Neural cell (in vitro differentiated cells): ENCODE data around the gene DAGLB. TPM values are rescaled to one million over a fixed set of nuclear protein-coding genes. Genes with fewer than 3 reads are reported as not detected.

Experiments used
- H2AFZ ChIP-seq: fragments of 200-600, 300-800 bp; sonication (generic), shearing (Covaris generic); 2 replicates; pipeline ENCODE4 v1.6.0; 2014; ENCODE audit warnings: low read depth, mild to moderate bottlenecking, antibody characterized with exemption, low read length, moderate library complexity
- H3F3A ChIP-seq: fragments of 200-600 bp; shearing (Covaris generic); 2 replicates; pipeline ENCODE4 v1.6.1; 2016; ENCODE audit warnings: mild to moderate bottlenecking, moderate library complexity, mixed read lengths, antibody characterized with exemption, low read length; ENCODE audit not compliant: insufficient read depth, poor library complexity, severe bottlenecking
- H3K27ac ChIP-seq: fragments of 200-600, 300-800 bp; sonication (generic), shearing (Covaris generic); 2 replicates; pipeline ENCODE4 v1.5.1; 2014; ENCODE audit warnings: mild to moderate bottlenecking, low read length, moderate library complexity
- H3K27me3 ChIP-seq: fragments of 300-800, 200-600 bp; sonication (generic), shearing (Covaris generic); 2 replicates; pipeline ENCODE4 v1.6.0; 2014; ENCODE audit warnings: mild to moderate bottlenecking, low read depth, low read length, moderate library complexity; ENCODE audit not compliant: insufficient read depth
- H3K36me3 ChIP-seq: fragments of 300-800, 200-600 bp; sonication (generic), shearing (Covaris generic); 2 replicates; pipeline ENCODE4 v1.5.1; 2014; ENCODE audit warnings: mild to moderate bottlenecking, antibody characterized with exemption, low read length, moderate library complexity; ENCODE audit not compliant: insufficient read depth
- H3K4me2 ChIP-seq: fragments of 300-800, 200-600 bp; sonication (generic), shearing (Covaris generic); 2 replicates; pipeline ENCODE4 v1.6.0; 2014; ENCODE audit warnings: mild to moderate bottlenecking, low read length
- H3K4me3 ChIP-seq: fragments of 300-800, 200-600 bp; sonication (generic), shearing (Covaris generic); 2 replicates; pipeline ENCODE4 v1.5.1; 2014; ENCODE audit warnings: mild to moderate bottlenecking, low read length, moderate library complexity
- H3K79me2 ChIP-seq: fragments of 200-600 bp; shearing (Covaris generic); replicated peaks from 2 replicates; pipeline ENCODE4 v1.6.0; 2014; ENCODE audit warnings: mild to moderate bottlenecking, low read length, moderate library complexity; ENCODE audit not compliant: insufficient read depth
- H3K9ac ChIP-seq: fragments of 300-800, 200-600 bp; sonication (generic), shearing (Covaris generic); 2 replicates; pipeline ENCODE4 v1.6.1; 2016; ENCODE audit warnings: mild to moderate bottlenecking, low read length, mixed read lengths
- H3K9me2 ChIP-seq: fragments of 200-600 bp; shearing (Covaris generic); 2 replicates; pipeline ENCODE4 v1.6.1; 2016; ENCODE audit warnings: mild to moderate bottlenecking, low read length, mixed read lengths; ENCODE audit not compliant: insufficient read depth
- H3K9me3 ChIP-seq: fragments of 200-600, 300-800 bp; sonication (generic), shearing (Covaris generic); 2 replicates; pipeline ENCODE4 v1.6.1; 2016; ENCODE audit warnings: mild to moderate bottlenecking, mixed run types, low read length, moderate library complexity, mixed read lengths
- H4K20me1 ChIP-seq: fragments of 200-600 bp; shearing (Covaris generic); 2 replicates; pipeline ENCODE4 v1.6.1; 2016; ENCODE audit warnings: mild to moderate bottlenecking, mixed run types; ENCODE audit not compliant: insufficient read depth
- EP300 ChIP-seq: fragments of 450-650 bp; conservative IDR thresholded peaks from 2 replicates; pipeline ENCODE4 v1.6.1; 2014; ENCODE audit warnings: antibody characterized with exemption, mild to moderate bottlenecking, moderate library complexity; ENCODE audit not compliant: poor library complexity, severe bottlenecking
- EZH2 ChIP-seq: fragments of 200-600, 300-800 bp; shearing (Covaris generic), sonication (generic); IDR thresholded peaks from 2 replicates; pipeline ENCODE4 v1.6.1; 2014; ENCODE audit warnings: antibody characterized with exemption, low read length, borderline replicate concordance, mild to moderate bottlenecking; ENCODE audit not compliant: insufficient read depth, poor library complexity, severe bottlenecking
- MXI1 ChIP-seq: fragments of 450-650 bp; conservative IDR thresholded peaks from 2 replicates; pipeline ENCODE4 v1.6.1; 2014; ENCODE audit warnings: antibody characterized with exemption, mild to moderate bottlenecking; ENCODE audit not compliant: poor library complexity, severe bottlenecking
- POLR2AphosphoS5 ChIP-seq: IDR thresholded peaks from 2 replicates; pipeline ENCODE4 v1.6.1; 2012
- RAD21 ChIP-seq: fragments of 450-650 bp; conservative IDR thresholded peaks from 2 replicates; pipeline ENCODE4 v1.6.1; 2014; ENCODE audit warnings: antibody characterized with exemption, mild to moderate bottlenecking, moderate library complexity
- SMC3 ChIP-seq: fragments of 450-650 bp; conservative IDR thresholded peaks from 2 replicates; pipeline ENCODE4 v1.6.1; 2014; ENCODE audit warnings: antibody characterized with exemption, mild to moderate bottlenecking, moderate library complexity; ENCODE audit not compliant: poor library complexity
- TAF1 ChIP-seq: IDR thresholded peaks from 2 replicates; pipeline ENCODE4 v1.6.1; 2012; ENCODE audit warnings: low read depth
- polyA plus RNA-seq: library from polyadenylated mRNA; depleted of rRNA; stranded (reverse); fragments of >200 nt; gene quantifications from 2 replicates; pipeline ENCODE4 v1.2.3, GENCODE V29; 2014
- TF ChIP-seq, protein P1 (sequence below): fragments of 450-650 bp; IDR thresholded peaks from 2 replicates; pipeline ENCODE4 v1.5.1; 2014; ENCODE audit warnings: antibody characterized with exemption, mild to moderate bottlenecking, moderate library complexity; ENCODE audit not compliant: poor library complexity, severe bottlenecking
- TF ChIP-seq, protein P2 (sequence below): IDR thresholded peaks from 2 replicates; pipeline ENCODE4 v1.6.1; 2012; ENCODE audit warnings: borderline replicate concordance

The DAGLB gene
- polyA plus RNA-seq, 1 donor from 2014 or later, result 32.3 TPM

DNA sequence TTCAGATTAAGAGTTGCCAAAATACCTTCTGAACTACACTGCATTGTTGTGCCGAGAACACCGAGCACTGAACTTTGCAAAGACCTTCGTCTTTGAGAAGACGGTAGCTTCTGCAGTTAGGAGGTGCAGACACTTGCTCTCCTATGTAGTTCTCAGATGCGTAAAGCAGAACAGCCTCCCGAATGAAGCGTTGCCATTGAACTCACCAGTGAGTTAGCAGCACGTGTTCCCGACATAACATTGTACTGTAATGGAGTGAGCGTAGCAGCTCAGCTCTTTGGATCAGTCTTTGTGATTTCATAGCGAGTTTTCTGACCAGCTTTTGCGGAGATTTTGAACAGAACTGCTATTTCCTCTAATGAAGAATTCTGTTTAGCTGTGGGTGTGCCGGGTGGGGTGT is 45.0 kb downstream of the DAGLB start:
- H3K9me3 ChIP-seq, result no peaks in the 10 kb centered on the region
- H3F3A ChIP-seq, result no peaks in the 10 kb centered on the region
- H3K79me2 ChIP-seq, result peaks cover 19% of the 10 kb centered on the region
- no peaks in the 10 kb centered on the region for H3K27me3 ChIP-seq
- H3K4me2 ChIP-seq, result no peak overlapping the region
- H2AFZ ChIP-seq, result no peak overlapping the region
- no peak overlapping the region for H3K4me3 ChIP-seq
- TF ChIP-seq POLR2AphosphoS5 (no peak), EP300 (no peak), SMC3 (no peak), MXI1 (no peak), TAF1 (no peak), EZH2 (no peak), RAD21 (no peak)
- TF ChIP-seq, protein P1, sequence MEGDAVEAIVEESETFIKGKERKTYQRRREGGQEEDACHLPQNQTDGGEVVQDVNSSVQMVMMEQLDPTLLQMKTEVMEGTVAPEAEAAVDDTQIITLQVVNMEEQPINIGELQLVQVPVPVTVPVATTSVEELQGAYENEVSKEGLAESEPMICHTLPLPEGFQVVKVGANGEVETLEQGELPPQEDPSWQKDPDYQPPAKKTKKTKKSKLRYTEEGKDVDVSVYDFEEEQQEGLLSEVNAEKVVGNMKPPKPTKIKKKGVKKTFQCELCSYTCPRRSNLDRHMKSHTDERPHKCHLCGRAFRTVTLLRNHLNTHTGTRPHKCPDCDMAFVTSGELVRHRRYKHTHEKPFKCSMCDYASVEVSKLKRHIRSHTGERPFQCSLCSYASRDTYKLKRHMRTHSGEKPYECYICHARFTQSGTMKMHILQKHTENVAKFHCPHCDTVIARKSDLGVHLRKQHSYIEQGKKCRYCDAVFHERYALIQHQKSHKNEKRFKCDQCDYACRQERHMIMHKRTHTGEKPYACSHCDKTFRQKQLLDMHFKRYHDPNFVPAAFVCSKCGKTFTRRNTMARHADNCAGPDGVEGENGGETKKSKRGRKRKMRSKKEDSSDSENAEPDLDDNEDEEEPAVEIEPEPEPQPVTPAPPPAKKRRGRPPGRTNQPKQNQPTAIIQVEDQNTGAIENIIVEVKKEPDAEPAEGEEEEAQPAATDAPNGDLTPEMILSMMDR, result no peak
- TF ChIP-seq, protein P2, sequence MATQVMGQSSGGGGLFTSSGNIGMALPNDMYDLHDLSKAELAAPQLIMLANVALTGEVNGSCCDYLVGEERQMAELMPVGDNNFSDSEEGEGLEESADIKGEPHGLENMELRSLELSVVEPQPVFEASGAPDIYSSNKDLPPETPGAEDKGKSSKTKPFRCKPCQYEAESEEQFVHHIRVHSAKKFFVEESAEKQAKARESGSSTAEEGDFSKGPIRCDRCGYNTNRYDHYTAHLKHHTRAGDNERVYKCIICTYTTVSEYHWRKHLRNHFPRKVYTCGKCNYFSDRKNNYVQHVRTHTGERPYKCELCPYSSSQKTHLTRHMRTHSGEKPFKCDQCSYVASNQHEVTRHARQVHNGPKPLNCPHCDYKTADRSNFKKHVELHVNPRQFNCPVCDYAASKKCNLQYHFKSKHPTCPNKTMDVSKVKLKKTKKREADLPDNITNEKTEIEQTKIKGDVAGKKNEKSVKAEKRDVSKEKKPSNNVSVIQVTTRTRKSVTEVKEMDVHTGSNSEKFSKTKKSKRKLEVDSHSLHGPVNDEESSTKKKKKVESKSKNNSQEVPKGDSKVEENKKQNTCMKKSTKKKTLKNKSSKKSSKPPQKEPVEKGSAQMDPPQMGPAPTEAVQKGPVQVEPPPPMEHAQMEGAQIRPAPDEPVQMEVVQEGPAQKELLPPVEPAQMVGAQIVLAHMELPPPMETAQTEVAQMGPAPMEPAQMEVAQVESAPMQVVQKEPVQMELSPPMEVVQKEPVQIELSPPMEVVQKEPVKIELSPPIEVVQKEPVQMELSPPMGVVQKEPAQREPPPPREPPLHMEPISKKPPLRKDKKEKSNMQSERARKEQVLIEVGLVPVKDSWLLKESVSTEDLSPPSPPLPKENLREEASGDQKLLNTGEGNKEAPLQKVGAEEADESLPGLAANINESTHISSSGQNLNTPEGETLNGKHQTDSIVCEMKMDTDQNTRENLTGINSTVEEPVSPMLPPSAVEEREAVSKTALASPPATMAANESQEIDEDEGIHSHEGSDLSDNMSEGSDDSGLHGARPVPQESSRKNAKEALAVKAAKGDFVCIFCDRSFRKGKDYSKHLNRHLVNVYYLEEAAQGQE, result no peak
- H3K27ac ChIP-seq, result no peak overlapping the region
- H3K9ac ChIP-seq, result no peak overlapping the region
- H3K36me3 ChIP-seq, result peaks cover 7% of the 10 kb centered on the region
- H3K9me2 ChIP-seq, result no peaks in the 10 kb centered on the region
- H4K20me1 ChIP-seq, result no peaks in the 10 kb centered on the region

DNA sequence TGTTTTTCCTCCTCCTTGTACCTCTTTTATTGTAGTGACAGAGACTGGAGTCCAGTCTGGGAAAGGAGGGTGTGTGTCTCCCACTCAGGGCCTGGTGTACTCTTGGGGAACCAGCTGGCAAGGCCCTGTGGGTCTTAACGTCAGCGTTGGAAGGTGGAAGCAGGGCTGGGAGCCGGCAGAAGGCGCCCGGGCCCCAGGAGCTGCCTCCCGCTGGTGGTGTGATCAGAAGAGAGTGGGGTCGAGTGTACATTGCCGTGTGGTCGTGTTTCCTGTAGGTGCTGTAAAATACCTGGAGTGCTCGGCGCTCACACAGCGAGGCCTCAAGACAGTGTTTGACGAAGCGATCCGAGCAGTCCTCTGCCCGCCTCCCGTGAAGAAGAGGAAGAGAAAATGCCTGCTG is 45.7 kb downstream of the DAGLB start:
- Histone ChIP-seq H3K79me2 (peaks cover 19% of the 10 kb centered on the region), H3K9me3 (no peaks in the 10 kb centered on the region), H3K4me3 (no peak overlapping the region), H3K9ac (no peak overlapping the region), H4K20me1 (no peaks in the 10 kb centered on the region), H2AFZ (no peak overlapping the region), H3F3A (no peaks in the 10 kb centered on the region), H3K9me2 (no peaks in the 10 kb centered on the region), H3K36me3 (peaks cover 7% of the 10 kb centered on the region), H3K27me3 (no peaks in the 10 kb centered on the region), H3K4me2 (no peak overlapping the region), H3K27ac (no peak overlapping the region)
- TF ChIP-seq, protein P2, result no peak
- TF ChIP-seq TAF1, result no peak
- no peak for TF ChIP-seq SMC3
- no peak for TF ChIP-seq EP300
- TF ChIP-seq, protein P1, result no peak
- TF ChIP-seq POLR2AphosphoS5, result no peak
- no peak for TF ChIP-seq RAD21
- no peak for TF ChIP-seq EZH2
- no peak for TF ChIP-seq MXI1
